Loucy (cell line): ENCODE data around the gene FSTL3.

Experiments used
- H2AFZ ChIP-seq: fragments of 200-600 bp; sonication (generic); 2 replicates; pipeline ENCODE4 v1.6.0; 2016; ENCODE audit warnings: antibody characterized with exemption, mild to moderate bottlenecking, low read length, moderate library complexity
- H3F3A ChIP-seq: fragments of 200-600 bp; 2 replicates; pipeline ENCODE4 v1.6.0; 2016; ENCODE audit warnings: antibody characterized with exemption, low read depth, mild to moderate bottlenecking
- H3K27me3 ChIP-seq: fragments of 200-600 bp; sonication (generic); 2 replicates; pipeline ENCODE4 v1.6.1; 2014; ENCODE audit warnings: low read length, mild to moderate bottlenecking; ENCODE audit not compliant: insufficient read depth, poor library complexity, severe bottlenecking
- H3K36me3 ChIP-seq: fragments of 200-600 bp; sonication (generic); 2 replicates; pipeline ENCODE4 v1.6.1; 2016; ENCODE audit warnings: low read length; ENCODE audit not compliant: insufficient read depth
- H3K4me1 ChIP-seq: fragments of 200-600 bp; sonication (generic); 2 replicates; pipeline ENCODE4 v1.5.1; 2014; ENCODE audit warnings: low read length, mild to moderate bottlenecking; ENCODE audit not compliant: insufficient read depth, poor library complexity, severe bottlenecking
- H3K4me2 ChIP-seq: fragments of 200-600 bp; sonication (generic); 2 replicates; pipeline ENCODE4 v1.6.0; 2014; ENCODE audit warnings: antibody characterized with exemption, low read length, low read depth, mild to moderate bottlenecking; ENCODE audit not compliant: poor library complexity, severe bottlenecking
- H3K4me3 ChIP-seq: fragments of 200-600 bp; sonication (generic); 2 replicates; pipeline ENCODE4 v1.5.1; 2014; ENCODE audit warnings: low read length, mild to moderate bottlenecking, mixed read lengths; ENCODE audit not compliant: poor library complexity, severe bottlenecking
- H3K79me2 ChIP-seq: fragments of 200-600 bp; sonication (generic); 2 replicates; pipeline ENCODE4 v1.6.1; 2014; ENCODE audit warnings: low read length; ENCODE audit not compliant: insufficient read depth
- H3K9ac ChIP-seq: fragments of 200-600 bp; sonication (generic); 2 replicates; pipeline ENCODE4 v1.6.0; 2014; ENCODE audit warnings: mild to moderate bottlenecking, low read depth, low read length, moderate library complexity; ENCODE audit not compliant: poor library complexity, severe bottlenecking
- H3K9me2 ChIP-seq: fragments of 200-600 bp; sonication (generic); replicated peaks from 2 replicates; pipeline ENCODE4 v1.6.1; 2016; ENCODE audit warnings: low read depth, low read length, mixed read lengths
- H3K9me3 ChIP-seq: fragments of 200-600 bp; sonication (generic); 2 replicates; pipeline ENCODE4 v1.6.1; 2014; ENCODE audit warnings: mild to moderate bottlenecking, antibody characterized with exemption, low read length, low read depth; ENCODE audit not compliant: insufficient read depth
- H4K20me1 ChIP-seq: fragments of 200-600 bp; sonication (generic); 2 replicates; pipeline ENCODE4 v1.6.0; 2014; ENCODE audit warnings: antibody characterized with exemption, low read length, mild to moderate bottlenecking; ENCODE audit not compliant: insufficient read depth, poor library complexity, severe bottlenecking
- CTCF ChIP-seq: fragments of 200-600 bp; sonication (generic); conservative IDR thresholded peaks from 2 replicates; pipeline ENCODE4 v1.5.1; 2014; ENCODE audit warnings: mild to moderate bottlenecking, antibody characterized with exemption, low read length
- EZH2phosphoT487 ChIP-seq: fragments of 200-600 bp; IDR thresholded peaks from 2 replicates; pipeline ENCODE4 v1.6.1; 2018; ENCODE audit warnings: antibody characterized with exemption, mild to moderate bottlenecking, moderate library complexity, borderline replicate concordance

Gene FSTL3

DNA sequence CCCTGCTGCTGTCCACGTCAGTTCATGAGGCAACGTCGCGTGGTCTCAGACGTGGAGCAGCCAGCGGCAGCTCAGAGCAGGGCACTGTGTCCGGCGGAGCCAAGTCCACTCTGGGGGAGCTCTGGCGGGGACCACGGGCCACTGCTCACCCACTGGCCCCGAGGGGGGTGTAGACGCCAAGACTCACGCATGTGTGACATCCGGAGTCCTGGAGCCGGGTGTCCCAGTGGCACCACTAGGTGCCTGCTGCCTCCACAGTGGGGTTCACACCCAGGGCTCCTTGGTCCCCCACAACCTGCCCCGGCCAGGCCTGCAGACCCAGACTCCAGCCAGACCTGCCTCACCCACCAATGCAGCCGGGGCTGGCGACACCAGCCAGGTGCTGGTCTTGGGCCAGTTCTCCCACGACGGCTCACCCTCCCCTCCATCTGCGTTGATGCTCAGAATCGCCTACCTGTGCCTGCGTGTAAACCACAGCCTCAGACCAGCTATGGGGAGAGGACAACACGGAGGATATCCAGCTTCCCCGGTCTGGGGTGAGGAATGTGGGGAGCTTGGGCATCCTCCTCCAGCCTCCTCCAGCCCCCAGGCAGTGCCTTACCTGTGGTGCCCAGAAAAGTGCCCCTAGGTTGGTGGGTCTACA lies 6.6 kb downstream of the FSTL3 start:
- Histone ChIP-seq H3K9ac (no peak overlapping the region), H4K20me1 (no peaks in the 10 kb centered on the region), H3K4me2 (no peak overlapping the region)

GRCh38 chr19:685454-685931 lies 9.3 kb downstream of the FSTL3 start:
- H3K9me3 ChIP-seq: no peaks in the 10 kb centered on the region
- no peaks in the 10 kb centered on the region for H4K20me1 ChIP-seq
- no peak overlapping the region for H2AFZ ChIP-seq
- H3K79me2 ChIP-seq: no peaks in the 10 kb centered on the region
- H3K9me2 ChIP-seq: no peaks in the 10 kb centered on the region
- H3K36me3 ChIP-seq: no peaks in the 10 kb centered on the region
- H3K4me2 ChIP-seq: no peak overlapping the region
- no peak overlapping the region for H3K9ac ChIP-seq
- no peaks in the 10 kb centered on the region for H3K27me3 ChIP-seq
- H3K4me3 ChIP-seq: no peak overlapping the region
- H3F3A ChIP-seq: no peaks in the 10 kb centered on the region
- TF ChIP-seq EZH2phosphoT487 (no peak), CTCF (no peak)
- H3K4me1 ChIP-seq: peaks cover 6% of the 10 kb centered on the region

More for the DNA sequence above, 6.6 kb downstream of the FSTL3 start:
- TF ChIP-seq CTCF (no peak), EZH2phosphoT487 (no peak)
- Histone ChIP-seq H3F3A (no peaks in the 10 kb centered on the region), H3K4me1 (peaks cover 15% of the 10 kb centered on the region), H3K9me3 (no peaks in the 10 kb centered on the region), H3K79me2 (peaks cover 7% of the 10 kb centered on the region; the same call in 1 of the 2 replicates), H2AFZ (no peak overlapping the region), H3K9me2 (no peaks in the 10 kb centered on the region), H3K36me3 (no peaks in the 10 kb centered on the region), H3K4me3 (no peak overlapping the region), H3K27me3 (no peaks in the 10 kb centered on the region)

- Histone ChIP-seq H3K9ac (no peak overlapping the region), H3K79me2 (no peaks in the 10 kb centered on the region), H3K4me2 (no peak overlapping the region), H3K9me2 (no peaks in the 10 kb centered on the region), H3K9me3 (no peaks in the 10 kb centered on the region), H3F3A (no peaks in the 10 kb centered on the region), H4K20me1 (no peaks in the 10 kb centered on the region), H3K27me3 (no peaks in the 10 kb centered on the region), H3K4me3 (no peak overlapping the region), H2AFZ (no peak overlapping the region), H3K4me1 (peaks cover under 1% of the 10 kb centered on the region), H3K36me3 (no peaks in the 10 kb centered on the region)
- TF ChIP-seq CTCF (no peak), EZH2phosphoT487 (no peak)
Measured at GRCh38 chr19:686589-687297, 10.6 kb downstream of the FSTL3 start.
